A204.1 (cell line): ENCODE results near the gene TMEM214.

ENCODE experiments used
- FAIRE-seq: peaks from 2 replicates; lab custom pipeline; 2012; peaks lifted over from hg19 to GRCh38; lab: Jason Lieb, UNC

TMEM214 gene

GRCh38 chr2:27009716-27010115 lies 23.0 kb upstream of the TMEM214 start:
- FAIRE-seq, result no peak

DNA sequence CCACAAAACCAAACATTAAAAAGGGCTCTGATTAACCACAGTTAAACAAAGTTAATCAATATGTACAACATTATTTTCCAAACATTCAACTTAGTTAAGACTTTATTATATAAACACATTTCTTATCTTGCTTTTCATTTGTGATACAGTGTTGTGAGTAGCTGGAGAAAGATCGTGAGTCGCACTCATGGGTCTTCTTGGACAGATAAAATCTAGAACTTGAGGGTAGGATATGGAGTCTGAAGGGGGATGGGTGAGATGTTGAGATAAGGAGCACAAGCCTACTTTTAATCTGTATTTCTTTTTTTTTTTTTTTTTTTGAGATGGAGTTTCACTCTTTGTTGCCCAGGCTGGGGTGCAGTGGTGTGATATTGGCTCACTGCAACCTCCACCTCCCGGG lies 22.6 kb upstream of the TMEM214 start:
- no peak for FAIRE-seq

DNA sequence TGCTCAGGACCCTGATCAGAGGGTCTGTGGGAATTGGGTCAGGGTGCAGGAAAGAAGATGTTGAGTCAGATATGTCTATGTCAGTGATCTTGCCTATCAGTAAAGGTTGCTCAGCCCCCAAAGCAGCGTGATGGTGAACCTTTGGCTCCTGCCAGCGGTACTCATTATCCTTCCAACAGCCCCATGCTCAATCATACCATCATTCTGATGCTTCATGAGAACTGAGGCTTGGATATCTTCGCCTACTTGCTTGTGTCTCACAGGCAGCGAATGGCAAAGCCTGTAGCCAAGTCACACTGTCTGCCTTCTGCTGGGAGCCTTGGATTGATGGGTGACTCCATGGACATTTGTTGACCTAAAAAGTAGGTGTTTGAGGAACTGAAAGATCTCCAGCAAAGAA lies 19.0 kb upstream of the TMEM214 start:
- no peak for FAIRE-seq

DNA sequence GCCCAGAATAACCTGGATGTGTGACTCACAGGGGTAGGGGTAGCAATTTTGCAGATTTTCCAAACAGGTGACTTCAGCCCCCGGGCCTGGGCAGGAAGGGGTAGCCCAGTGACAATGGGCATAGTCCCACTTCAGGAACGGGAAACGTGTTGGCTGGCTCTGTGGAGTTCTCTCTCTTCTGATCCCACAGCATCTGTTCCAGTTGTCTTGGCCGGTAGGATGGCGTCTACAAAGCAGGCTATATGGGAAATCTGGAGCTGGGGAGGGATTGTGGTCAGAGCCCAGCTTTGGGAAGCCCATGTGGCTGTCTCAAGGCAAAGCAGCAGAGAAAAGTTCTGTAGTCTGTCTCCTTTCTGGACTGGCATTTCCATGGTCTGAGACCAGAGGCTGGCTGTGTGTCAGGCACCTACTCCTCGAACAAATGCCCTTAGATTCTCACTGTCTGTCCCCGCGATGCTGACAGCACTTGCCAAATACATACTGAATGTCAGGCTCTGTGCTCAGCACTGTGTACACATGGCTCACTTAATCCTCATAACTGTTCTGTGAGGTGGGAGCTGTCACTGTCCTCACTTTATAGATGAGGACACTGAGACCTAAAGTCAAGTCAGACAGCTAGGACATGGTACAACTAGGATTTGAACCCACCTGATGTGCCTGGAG lies 17.9 kb upstream of the TMEM214 start:
- FAIRE-seq, result no peak

DNA sequence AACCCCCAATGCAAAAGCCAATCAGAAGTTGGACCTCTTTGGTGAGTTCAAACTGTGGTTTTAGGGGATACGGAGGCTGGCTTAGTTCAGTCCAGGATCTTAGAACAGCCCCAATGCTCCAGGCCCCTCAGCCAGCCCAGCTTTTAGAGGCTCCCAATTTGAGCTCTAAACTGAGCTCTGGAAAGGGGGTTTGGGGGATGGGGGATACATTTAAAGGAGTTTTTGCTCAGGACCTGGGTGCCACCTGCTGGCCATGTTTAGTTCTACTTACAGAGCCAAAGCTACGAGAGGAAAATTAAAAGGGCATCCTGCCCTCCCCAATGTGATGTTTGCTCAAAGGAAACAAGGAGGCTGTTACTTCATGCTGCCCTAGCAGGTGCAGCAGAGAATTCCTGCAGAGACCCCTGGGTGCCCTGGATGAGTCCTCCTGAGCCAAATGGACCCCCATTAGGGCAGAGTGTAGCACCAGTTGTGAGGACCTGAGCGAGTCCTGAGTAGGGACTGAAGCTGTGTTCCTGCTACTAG lies 15.9 kb upstream of the TMEM214 start:
- no peak for FAIRE-seq

- FAIRE-seq, result no peak
Measured at GRCh38 chr2:27018142-27018541, 14.6 kb upstream of the TMEM214 start.

- no peak for FAIRE-seq
Measured at GRCh38 chr2:27019459-27019858, 13.3 kb upstream of the TMEM214 start.

DNA sequence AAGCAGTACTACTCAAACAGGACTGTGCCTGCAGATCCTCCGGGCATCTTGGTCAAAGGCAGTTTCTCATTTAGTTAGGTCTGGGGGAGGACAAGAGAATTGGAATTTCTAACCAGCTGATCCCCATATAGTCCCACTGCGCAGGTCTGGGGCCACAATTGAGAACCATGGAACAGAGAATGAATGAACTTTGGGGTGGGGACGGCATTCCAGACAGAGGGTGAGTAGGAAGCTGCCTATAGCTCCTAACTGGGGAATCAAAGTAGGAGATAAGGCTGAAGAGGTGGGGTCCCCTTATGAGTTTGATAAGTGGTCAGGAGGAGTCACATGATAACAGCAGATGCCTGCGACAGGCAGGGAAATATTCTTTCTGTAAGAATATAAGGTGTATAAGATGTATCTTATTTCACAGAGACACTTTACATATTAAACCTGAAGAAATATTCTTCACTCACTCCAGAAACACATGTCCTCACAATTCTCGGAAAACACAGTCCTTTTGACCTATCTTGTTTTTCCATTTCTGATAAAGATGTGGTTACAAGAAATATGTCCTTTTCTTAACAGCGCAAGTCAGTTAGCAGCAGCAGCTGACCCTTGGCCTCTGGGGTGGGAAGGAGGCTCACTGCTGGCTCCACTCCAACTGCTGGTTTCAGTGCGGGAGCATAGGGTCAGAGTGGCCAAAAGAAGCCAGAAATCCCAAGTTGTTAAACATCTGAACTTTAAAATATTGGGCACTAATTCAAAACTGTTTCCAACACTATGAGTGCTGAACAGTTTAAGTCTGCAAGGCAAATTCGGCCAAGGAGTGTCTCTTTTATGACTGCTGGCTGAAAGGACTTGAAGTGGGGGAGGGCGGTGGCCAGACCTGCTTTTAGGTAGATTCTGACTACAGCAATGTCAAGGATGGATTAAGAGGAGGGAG lies 12.6 kb upstream of the TMEM214 start:
- FAIRE-seq, result no peak

DNA sequence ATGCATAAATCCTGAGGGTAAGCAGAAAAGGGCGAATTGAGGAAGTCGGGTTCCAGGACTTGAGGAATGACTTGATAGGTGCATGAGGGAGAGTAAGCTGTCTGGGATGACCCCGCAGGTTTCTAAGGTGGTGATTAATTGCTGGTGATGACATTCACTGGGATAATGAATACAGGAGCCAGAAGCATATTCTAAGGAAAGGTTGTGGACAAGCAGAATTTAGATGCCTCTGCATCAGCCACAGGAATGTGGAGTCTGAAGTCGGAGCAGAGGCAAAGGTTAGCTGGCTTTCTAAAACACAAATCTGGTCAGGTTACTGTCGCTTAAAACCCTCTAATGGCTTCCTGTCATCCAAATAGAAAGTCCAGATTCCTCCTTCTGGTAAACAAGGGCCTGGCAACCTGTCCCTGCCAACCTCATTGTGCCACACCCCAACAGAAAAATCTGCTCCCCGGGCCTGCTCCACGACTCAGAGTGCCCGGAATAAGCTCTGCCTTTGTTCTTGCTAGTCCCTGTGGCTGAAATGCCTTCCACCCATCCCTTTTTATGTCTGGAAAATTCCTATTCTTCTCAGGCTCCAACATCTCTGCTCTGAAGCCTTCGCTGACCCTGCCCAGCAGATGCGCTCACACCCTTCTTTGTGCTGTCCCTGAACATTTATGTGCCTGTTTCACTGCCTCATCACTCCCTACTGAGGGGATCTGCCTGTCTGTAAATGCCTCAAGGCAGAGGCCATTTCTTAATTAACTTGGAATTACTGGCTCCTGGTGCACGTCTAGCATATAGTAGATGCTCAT lies 11.3 kb upstream of the TMEM214 start:
- no peak for FAIRE-seq

DNA sequence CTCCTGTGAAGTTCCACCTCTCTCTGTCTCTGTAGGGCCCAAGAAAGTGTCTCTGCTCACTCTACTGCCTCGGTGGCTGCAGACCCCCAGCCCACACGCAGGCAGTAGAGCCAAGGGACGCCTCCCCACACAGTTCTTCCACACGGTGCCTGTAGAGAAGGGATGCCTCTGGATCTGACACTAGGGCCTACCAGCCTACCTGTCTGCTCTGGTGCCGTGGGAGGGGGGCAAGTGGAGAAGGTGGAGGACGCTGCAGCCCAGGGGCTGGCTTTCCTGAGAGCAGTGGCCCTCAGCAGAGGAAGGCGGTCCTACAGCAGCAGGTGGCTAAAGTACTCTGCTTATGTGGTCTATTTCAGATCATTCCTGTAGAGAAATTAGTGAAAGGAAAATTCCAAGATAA lies 9.0 kb upstream of the TMEM214 start:
- FAIRE-seq, result no peak

DNA sequence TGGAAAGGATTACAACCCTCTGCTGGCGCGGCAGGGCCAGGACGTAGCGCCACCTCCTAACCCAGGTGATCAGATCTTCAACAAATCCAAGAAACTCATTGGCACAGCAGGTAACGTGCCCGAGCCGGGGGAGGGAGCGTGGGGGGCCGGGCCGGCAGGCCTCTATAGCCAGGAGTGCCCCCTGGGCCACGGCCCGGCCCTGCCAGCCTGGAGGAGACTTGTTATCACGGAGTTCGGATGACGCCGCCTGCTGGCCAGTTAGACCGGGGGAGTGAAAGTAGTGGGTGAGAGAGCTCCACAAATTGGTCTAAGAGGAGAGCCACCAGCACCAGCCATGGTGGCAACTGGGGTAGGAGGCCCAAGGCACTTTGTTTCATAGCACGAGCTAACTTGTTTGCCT lies 8.6 kb upstream of the TMEM214 start:
- FAIRE-seq, result no peak

GRCh38 chr2:27024812-27025211 lies 8.0 kb upstream of the TMEM214 start:
- FAIRE-seq, result no peak

DNA sequence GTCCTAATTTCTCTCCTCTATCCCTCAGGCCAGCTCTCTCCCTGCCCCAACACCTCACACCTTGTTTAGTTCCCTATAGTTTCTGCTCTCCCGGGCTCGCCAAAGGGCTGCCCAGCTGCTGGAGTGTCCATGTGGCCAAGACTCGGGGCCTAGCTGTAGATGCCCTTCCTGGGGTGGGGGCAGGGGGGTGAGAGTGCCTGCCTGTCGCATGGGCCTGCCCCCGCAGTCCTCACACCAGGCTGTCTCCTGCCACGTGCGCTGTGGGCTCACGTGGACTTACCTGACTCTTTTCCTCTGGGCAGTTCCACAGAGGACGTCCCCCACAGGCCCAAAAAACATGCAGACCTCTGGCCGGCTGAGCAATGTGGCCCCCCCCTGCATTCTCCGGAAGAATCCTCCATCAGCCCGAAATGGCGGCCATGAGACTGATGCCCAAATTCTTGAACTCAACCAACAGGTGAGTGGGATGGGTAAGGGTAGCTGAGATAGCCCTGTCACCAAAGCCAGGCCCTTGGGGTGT lies 7.4 kb upstream of the TMEM214 start:
- FAIRE-seq, result no peak

DNA sequence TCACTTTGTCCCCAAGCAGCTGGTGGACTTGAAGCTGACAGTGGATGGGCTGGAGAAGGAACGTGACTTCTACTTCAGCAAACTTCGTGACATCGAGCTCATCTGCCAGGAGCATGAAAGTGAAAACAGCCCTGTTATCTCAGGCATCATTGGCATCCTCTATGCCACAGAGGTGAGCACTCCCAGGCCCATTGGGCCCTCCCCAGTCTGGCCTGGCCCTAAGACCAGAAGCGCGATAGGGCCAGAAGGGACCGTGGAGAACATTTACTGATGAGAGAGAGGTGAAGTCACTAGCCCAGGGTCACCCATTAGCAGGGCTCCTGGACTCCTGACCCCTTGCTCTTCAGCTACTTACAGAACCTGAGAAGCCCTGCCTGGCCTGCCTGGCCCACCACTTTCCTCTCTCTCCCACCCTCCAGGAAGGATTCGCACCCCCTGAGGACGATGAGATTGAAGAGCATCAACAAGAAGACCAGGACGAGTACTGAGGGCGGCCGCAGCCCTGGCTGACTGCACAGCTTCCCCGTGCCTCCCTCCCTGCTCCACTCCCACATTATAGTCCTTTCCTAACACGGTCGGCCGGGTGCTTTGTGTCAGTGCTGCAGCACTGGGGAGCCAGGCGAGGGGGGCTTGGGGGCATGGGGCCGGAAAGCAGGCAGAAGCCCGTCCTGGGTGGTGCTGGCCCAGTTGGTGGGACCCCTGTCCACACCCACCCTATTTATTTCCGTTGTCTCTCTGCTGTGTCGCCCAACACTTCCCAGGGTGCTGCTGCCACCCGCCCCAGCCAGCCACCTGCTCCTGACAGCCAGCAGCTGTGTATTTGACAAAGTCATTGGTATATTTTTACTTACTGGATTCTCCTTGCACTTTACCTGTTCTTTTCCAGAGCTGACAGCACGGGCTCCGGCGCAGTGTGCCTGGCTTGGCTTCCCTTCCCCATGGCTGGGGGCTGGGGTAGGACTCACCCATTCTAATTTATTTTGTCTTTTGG lies 6.6 kb upstream of the TMEM214 start:
- no peak for FAIRE-seq

DNA sequence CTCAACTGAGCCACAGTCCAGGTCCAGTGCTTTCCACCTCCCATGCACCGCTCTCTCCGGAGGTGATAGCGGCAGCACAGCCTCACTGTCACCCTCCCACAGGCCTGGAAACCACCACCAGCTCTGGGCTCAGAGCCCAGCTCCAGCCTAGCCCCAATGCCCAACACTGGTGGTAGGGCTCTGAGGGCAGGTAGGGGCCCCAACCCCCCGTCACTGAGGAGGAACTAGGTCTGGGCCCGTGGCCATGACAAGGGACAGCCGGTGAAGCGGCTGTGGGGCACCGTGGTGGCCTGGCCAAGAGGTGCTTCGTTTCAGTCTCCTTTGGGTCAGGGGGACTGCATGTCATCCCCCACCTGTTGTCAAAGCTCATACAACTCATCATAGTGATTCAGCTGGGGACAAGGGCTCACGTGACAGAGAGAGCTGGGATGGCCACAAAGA lies 5.5 kb upstream of the TMEM214 start:
- FAIRE-seq, result no peak

- FAIRE-seq, result no peak
Measured at GRCh38 chr2:27029051-27029450, 3.7 kb upstream of the TMEM214 start.

DNA sequence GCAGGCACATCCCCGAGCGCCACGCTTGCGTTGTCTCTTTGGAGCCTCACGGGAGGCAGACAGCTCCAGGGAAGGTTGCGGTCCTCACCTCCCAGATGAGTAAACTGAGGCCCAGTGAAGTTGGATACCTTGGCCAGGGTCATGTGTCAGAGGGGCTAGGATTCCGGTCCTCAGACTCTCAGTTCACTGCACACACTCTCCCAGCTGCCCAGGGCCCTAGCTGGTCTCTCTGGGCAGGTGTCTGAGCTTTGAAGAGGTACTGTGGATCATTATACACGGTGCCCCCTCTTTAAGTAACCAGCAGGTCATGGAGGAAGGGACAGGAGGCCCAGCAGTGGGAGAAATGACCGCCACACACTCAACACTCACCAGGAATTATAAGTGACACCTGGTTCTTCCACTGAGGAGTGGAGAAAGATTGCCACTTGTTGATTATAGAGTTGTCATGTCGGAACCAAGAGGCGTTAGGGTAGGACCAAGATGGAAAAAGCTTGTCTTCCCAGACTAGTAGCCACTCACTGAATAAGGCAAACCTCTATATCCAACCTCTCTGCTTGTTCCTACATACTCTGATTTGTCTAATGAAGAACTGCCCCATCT lies 588 bp downstream of the TMEM214 start:
- no peak for FAIRE-seq

DNA sequence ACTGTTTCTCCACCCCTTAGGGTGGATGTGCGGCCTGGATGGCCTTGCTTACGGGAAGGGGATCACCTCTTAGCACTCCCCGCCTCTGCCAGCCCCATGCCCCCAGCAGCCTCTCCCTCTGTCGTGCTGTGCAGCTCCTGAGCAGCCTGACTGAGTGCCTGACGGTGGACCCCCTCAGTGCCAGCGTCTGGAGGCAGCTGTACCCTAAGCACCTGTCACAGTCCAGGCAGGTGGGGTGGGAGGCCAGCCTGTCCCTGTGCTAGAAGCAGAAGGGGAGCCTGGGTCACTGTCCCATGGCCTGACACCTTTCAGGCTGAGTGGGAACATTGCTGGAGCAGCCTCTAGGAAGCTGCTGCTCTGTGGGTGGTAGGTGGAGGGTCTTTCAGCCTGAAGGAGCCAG lies 5.2 kb downstream of the TMEM214 start:
- no peak for FAIRE-seq

- no peak for FAIRE-seq
Measured at GRCh38 chr2:27038631-27039339, 6.0 kb downstream of the TMEM214 start.

- FAIRE-seq, result no peak
Measured at GRCh38 chr2:27039426-27039825, 6.7 kb downstream of the TMEM214 start.
